Neural cell (in vitro differentiated cells): Measurements from ENCODE around the gene CHPF2. TPM values are rescaled to one million over a fixed set of nuclear protein-coding genes. Genes with fewer than 3 reads are reported as not detected.

Source experiments
- H2AFZ ChIP-seq: fragments of 200-600, 300-800 bp; sonication (generic), shearing (Covaris generic); 2 replicates; pipeline ENCODE4 v1.6.0; 2014; ENCODE audit warnings: low read depth, mild to moderate bottlenecking, antibody characterized with exemption, low read length, moderate library complexity
- H3F3A ChIP-seq: fragments of 200-600 bp; shearing (Covaris generic); 2 replicates; pipeline ENCODE4 v1.6.1; 2016; ENCODE audit warnings: mild to moderate bottlenecking, moderate library complexity, mixed read lengths, antibody characterized with exemption, low read length; ENCODE audit not compliant: insufficient read depth, poor library complexity, severe bottlenecking
- H3K27ac ChIP-seq: fragments of 200-600, 300-800 bp; sonication (generic), shearing (Covaris generic); 2 replicates; pipeline ENCODE4 v1.5.1; 2014; ENCODE audit warnings: mild to moderate bottlenecking, low read length, moderate library complexity
- H3K27me3 ChIP-seq: fragments of 300-800, 200-600 bp; sonication (generic), shearing (Covaris generic); 2 replicates; pipeline ENCODE4 v1.6.0; 2014; ENCODE audit warnings: mild to moderate bottlenecking, low read depth, low read length, moderate library complexity; ENCODE audit not compliant: insufficient read depth
- H3K36me3 ChIP-seq: fragments of 300-800, 200-600 bp; sonication (generic), shearing (Covaris generic); 2 replicates; pipeline ENCODE4 v1.5.1; 2014; ENCODE audit warnings: mild to moderate bottlenecking, antibody characterized with exemption, low read length, moderate library complexity; ENCODE audit not compliant: insufficient read depth
- H3K4me2 ChIP-seq: fragments of 300-800, 200-600 bp; sonication (generic), shearing (Covaris generic); 2 replicates; pipeline ENCODE4 v1.6.0; 2014; ENCODE audit warnings: mild to moderate bottlenecking, low read length
- H3K4me3 ChIP-seq: fragments of 300-800, 200-600 bp; sonication (generic), shearing (Covaris generic); 2 replicates; pipeline ENCODE4 v1.5.1; 2014; ENCODE audit warnings: mild to moderate bottlenecking, low read length, moderate library complexity
- H3K79me2 ChIP-seq: fragments of 200-600 bp; shearing (Covaris generic); replicated peaks from 2 replicates; pipeline ENCODE4 v1.6.0; 2014; ENCODE audit warnings: mild to moderate bottlenecking, low read length, moderate library complexity; ENCODE audit not compliant: insufficient read depth
- H3K9ac ChIP-seq: fragments of 300-800, 200-600 bp; sonication (generic), shearing (Covaris generic); 2 replicates; pipeline ENCODE4 v1.6.1; 2016; ENCODE audit warnings: mild to moderate bottlenecking, low read length, mixed read lengths
- H3K9me2 ChIP-seq: fragments of 200-600 bp; shearing (Covaris generic); 2 replicates; pipeline ENCODE4 v1.6.1; 2016; ENCODE audit warnings: mild to moderate bottlenecking, low read length, mixed read lengths; ENCODE audit not compliant: insufficient read depth
- H3K9me3 ChIP-seq: fragments of 200-600, 300-800 bp; sonication (generic), shearing (Covaris generic); 2 replicates; pipeline ENCODE4 v1.6.1; 2016; ENCODE audit warnings: mild to moderate bottlenecking, mixed run types, low read length, moderate library complexity, mixed read lengths
- H4K20me1 ChIP-seq: fragments of 200-600 bp; shearing (Covaris generic); 2 replicates; pipeline ENCODE4 v1.6.1; 2016; ENCODE audit warnings: mild to moderate bottlenecking, mixed run types; ENCODE audit not compliant: insufficient read depth
- EP300 ChIP-seq: fragments of 450-650 bp; conservative IDR thresholded peaks from 2 replicates; pipeline ENCODE4 v1.6.1; 2014; ENCODE audit warnings: antibody characterized with exemption, mild to moderate bottlenecking, moderate library complexity; ENCODE audit not compliant: poor library complexity, severe bottlenecking
- EZH2 ChIP-seq: fragments of 200-600, 300-800 bp; shearing (Covaris generic), sonication (generic); IDR thresholded peaks from 2 replicates; pipeline ENCODE4 v1.6.1; 2014; ENCODE audit warnings: antibody characterized with exemption, low read length, borderline replicate concordance, mild to moderate bottlenecking; ENCODE audit not compliant: insufficient read depth, poor library complexity, severe bottlenecking
- MXI1 ChIP-seq: fragments of 450-650 bp; conservative IDR thresholded peaks from 2 replicates; pipeline ENCODE4 v1.6.1; 2014; ENCODE audit warnings: antibody characterized with exemption, mild to moderate bottlenecking; ENCODE audit not compliant: poor library complexity, severe bottlenecking
- POLR2AphosphoS5 ChIP-seq: IDR thresholded peaks from 2 replicates; pipeline ENCODE4 v1.6.1; 2012
- RAD21 ChIP-seq: fragments of 450-650 bp; conservative IDR thresholded peaks from 2 replicates; pipeline ENCODE4 v1.6.1; 2014; ENCODE audit warnings: antibody characterized with exemption, mild to moderate bottlenecking, moderate library complexity
- SMC3 ChIP-seq: fragments of 450-650 bp; conservative IDR thresholded peaks from 2 replicates; pipeline ENCODE4 v1.6.1; 2014; ENCODE audit warnings: antibody characterized with exemption, mild to moderate bottlenecking, moderate library complexity; ENCODE audit not compliant: poor library complexity
- TAF1 ChIP-seq: IDR thresholded peaks from 2 replicates; pipeline ENCODE4 v1.6.1; 2012; ENCODE audit warnings: low read depth
- polyA plus RNA-seq: library from polyadenylated mRNA; depleted of rRNA; stranded (reverse); fragments of >200 nt; gene quantifications from 2 replicates; pipeline ENCODE4 v1.2.3, GENCODE V29; 2014
- TF ChIP-seq, protein P1 (sequence below): fragments of 450-650 bp; IDR thresholded peaks from 2 replicates; pipeline ENCODE4 v1.5.1; 2014; ENCODE audit warnings: antibody characterized with exemption, mild to moderate bottlenecking, moderate library complexity; ENCODE audit not compliant: poor library complexity, severe bottlenecking
- TF ChIP-seq, protein P2 (sequence below): IDR thresholded peaks from 2 replicates; pipeline ENCODE4 v1.6.1; 2012; ENCODE audit warnings: borderline replicate concordance

CHPF2 gene
- polyA plus RNA-seq, 1 donor from 2014 or later, result 22.5 TPM

DNA sequence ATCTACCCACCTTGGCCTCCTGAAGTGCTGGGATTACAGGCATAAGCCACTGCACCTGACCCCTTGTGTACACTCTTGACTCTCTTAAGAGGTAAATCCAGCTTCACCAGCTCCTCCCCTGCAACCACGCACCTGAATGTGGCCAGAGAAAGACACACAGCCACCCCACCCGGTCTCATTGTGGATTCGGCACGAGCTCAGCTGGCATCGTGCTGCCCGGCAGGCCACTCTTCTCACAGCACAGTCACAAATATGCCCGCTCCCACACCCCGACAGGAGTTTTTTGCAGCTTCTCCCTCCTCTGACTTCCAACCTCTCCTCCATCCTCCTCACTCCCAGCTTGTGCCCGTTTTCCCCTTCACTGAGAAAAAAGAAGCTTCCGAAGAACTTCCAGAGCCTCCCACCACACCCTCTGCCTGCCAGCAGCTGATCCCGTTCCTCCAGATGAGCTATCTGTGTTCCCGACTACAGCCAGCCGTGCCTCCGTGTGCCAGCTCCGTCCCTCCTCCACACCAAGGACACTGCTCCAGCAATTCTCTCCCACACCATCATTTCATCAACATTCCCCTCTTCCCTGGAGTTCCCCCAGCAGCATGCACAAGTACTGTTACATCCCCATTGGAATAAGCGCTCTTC, 24.2 kb downstream of the CHPF2 start:
- TF ChIP-seq EZH2 (no peak), RAD21 (no peak), POLR2AphosphoS5 (no peak), SMC3 (no peak), EP300 (no peak), TAF1 (no peak), MXI1 (no peak)
- TF ChIP-seq, protein P1, sequence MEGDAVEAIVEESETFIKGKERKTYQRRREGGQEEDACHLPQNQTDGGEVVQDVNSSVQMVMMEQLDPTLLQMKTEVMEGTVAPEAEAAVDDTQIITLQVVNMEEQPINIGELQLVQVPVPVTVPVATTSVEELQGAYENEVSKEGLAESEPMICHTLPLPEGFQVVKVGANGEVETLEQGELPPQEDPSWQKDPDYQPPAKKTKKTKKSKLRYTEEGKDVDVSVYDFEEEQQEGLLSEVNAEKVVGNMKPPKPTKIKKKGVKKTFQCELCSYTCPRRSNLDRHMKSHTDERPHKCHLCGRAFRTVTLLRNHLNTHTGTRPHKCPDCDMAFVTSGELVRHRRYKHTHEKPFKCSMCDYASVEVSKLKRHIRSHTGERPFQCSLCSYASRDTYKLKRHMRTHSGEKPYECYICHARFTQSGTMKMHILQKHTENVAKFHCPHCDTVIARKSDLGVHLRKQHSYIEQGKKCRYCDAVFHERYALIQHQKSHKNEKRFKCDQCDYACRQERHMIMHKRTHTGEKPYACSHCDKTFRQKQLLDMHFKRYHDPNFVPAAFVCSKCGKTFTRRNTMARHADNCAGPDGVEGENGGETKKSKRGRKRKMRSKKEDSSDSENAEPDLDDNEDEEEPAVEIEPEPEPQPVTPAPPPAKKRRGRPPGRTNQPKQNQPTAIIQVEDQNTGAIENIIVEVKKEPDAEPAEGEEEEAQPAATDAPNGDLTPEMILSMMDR, result no peak
- TF ChIP-seq, protein P2, sequence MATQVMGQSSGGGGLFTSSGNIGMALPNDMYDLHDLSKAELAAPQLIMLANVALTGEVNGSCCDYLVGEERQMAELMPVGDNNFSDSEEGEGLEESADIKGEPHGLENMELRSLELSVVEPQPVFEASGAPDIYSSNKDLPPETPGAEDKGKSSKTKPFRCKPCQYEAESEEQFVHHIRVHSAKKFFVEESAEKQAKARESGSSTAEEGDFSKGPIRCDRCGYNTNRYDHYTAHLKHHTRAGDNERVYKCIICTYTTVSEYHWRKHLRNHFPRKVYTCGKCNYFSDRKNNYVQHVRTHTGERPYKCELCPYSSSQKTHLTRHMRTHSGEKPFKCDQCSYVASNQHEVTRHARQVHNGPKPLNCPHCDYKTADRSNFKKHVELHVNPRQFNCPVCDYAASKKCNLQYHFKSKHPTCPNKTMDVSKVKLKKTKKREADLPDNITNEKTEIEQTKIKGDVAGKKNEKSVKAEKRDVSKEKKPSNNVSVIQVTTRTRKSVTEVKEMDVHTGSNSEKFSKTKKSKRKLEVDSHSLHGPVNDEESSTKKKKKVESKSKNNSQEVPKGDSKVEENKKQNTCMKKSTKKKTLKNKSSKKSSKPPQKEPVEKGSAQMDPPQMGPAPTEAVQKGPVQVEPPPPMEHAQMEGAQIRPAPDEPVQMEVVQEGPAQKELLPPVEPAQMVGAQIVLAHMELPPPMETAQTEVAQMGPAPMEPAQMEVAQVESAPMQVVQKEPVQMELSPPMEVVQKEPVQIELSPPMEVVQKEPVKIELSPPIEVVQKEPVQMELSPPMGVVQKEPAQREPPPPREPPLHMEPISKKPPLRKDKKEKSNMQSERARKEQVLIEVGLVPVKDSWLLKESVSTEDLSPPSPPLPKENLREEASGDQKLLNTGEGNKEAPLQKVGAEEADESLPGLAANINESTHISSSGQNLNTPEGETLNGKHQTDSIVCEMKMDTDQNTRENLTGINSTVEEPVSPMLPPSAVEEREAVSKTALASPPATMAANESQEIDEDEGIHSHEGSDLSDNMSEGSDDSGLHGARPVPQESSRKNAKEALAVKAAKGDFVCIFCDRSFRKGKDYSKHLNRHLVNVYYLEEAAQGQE, result no peak
- Histone ChIP-seq H3K9ac (no peak overlapping the region), H4K20me1 (no peaks in the 10 kb centered on the region), H3K27ac (no peak overlapping the region), H3K36me3 (no peaks in the 10 kb centered on the region), H3K79me2 (no peaks in the 10 kb centered on the region), H3K27me3 (no peaks in the 10 kb centered on the region), H3K4me3 (no peak overlapping the region), H3K9me2 (no peaks in the 10 kb centered on the region), H3K4me2 (no peak overlapping the region), H2AFZ (no peak overlapping the region), H3F3A (no peaks in the 10 kb centered on the region), H3K9me3 (no peaks in the 10 kb centered on the region)

DNA sequence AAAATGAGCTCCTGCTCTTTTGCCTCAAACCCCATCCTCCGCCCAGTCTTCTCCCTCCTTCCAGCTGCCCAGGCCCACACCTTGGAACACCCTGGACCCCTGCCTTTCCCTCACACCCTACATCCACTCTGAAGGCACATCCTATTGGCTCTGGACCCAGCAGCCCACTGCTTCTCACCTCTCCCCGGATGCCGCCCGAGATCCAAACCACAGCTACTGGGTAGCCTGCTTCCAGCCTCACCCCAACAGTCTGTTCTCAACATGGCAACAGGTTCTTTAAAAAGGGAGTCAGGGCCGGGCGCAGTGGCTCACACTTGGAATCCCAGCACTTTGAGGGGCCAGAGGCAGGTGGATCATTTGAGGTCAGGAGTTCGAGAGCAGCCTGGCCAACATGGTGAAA, 25.7 kb downstream of the CHPF2 start:
- Histone ChIP-seq H3K27me3 (no peaks in the 10 kb centered on the region), H4K20me1 (no peaks in the 10 kb centered on the region), H3K4me3 (no peak overlapping the region), H2AFZ (no peak overlapping the region), H3K27ac (no peak overlapping the region), H3K4me2 (no peak overlapping the region), H3K9ac (no peak overlapping the region), H3K36me3 (no peaks in the 10 kb centered on the region), H3K9me3 (no peaks in the 10 kb centered on the region), H3K79me2 (no peaks in the 10 kb centered on the region), H3F3A (no peaks in the 10 kb centered on the region), H3K9me2 (no peaks in the 10 kb centered on the region)
- TF ChIP-seq EZH2 (no peak), SMC3 (no peak), POLR2AphosphoS5 (no peak), MXI1 (no peak), EP300 (no peak), TAF1 (no peak)
- TF ChIP-seq, protein P2, result no peak
